ENCODE data around the gene COL4A5. TPM values are rescaled to one million over a fixed set of nuclear protein-coding genes. Genes with fewer than 3 reads are reported as not detected.

Gene COL4A5
- total RNA-seq, 1 experiment from 2014 or later: 29.4 TPM

GRCh38 chrX:108573136-108573535 lies 133.5 kb downstream of the COL4A5 start:
- no peak overlapping the region for H3K9ac ChIP-seq (ENCODE audit: low read length)
- H3K27me3 ChIP-seq (ENCODE audit: insufficient read depth, low read length): no peaks in the 10 kb centered on the region
- no peaks in the 10 kb centered on the region for H3K4me1 ChIP-seq (ENCODE audit: control insufficient read depth in 1 of 2, insufficient read depth in 2 of 2, low read length in 2 of 2)
- no peaks in the 10 kb centered on the region for H4K20me1 ChIP-seq (ENCODE audit: insufficient read depth)
- H3K79me2 ChIP-seq (ENCODE audit: insufficient read depth, low read length): no peaks in the 10 kb centered on the region
- H2AFZ ChIP-seq (ENCODE audit: low read depth, low read length, poor library complexity, severe bottlenecking): no peak overlapping the region
- ChIA-PET POLR2A (no interaction called here), CTCF (no interaction called here), RAD21 (ENCODE audit: low non-redundant PET in 1 of 2, low total read pairs in 2 of 2, uncharacterized antibody in 2 of 2, unreplicated experiment in 2 of 2) (no interaction called here)
- ATAC-seq: no peak
- no peaks in the 10 kb centered on the region for H3K9me3 ChIP-seq (ENCODE audit: control insufficient read depth in 1 of 2, insufficient read depth in 1 of 2, low read depth in 1 of 2, low read length in 2 of 2)
- H3K9me2 ChIP-seq (ENCODE audit: insufficient read depth): no peaks in the 10 kb centered on the region
- no peak for DNase-seq (ENCODE audit: low read depth, low spot score)
- no peak overlapping the region for H3K4me3 ChIP-seq (replicated peaks in 1 of 2; ENCODE audit: low read depth in 1 of 2, low read length in 2 of 2)
- no peaks in the 10 kb centered on the region; a peak in 1 of 4 replicates for H3K36me3 ChIP-seq (ENCODE audit: control insufficient read depth in 1 of 2, insufficient read depth in 2 of 2, low read length in 2 of 2)
- H3K4me2 ChIP-seq (ENCODE audit: low read length): no peak overlapping the region
- BruUV-seq (replicated peaks): no TSS peak
- intact Hi-C loops (cut with micrococcal nuclease): no loop called here
- no peak overlapping the region for H3K27ac ChIP-seq (ENCODE audit: low read depth, low read length)
- TF ChIP-seq SP1 (IDR thresholded peaks at IDR 0.05; ENCODE audit: low read depth) (no peak), SRF (IDR thresholded peaks at IDR 0.05; ENCODE audit: low read depth) (no peak), YY1 (IDR thresholded peaks at IDR 0.05; ENCODE audit: extremely low read depth, insufficient replicate concordance, low read depth, low read length) (no peak), CTCF (IDR thresholded peaks at IDR 0.05 in 2 of 3, conservative IDR thresholded peaks at IDR 0.05 in 1 of 3; ENCODE audit: borderline replicate concordance in 1 of 3, insufficient read depth in 1 of 3, low read depth in 2 of 3, low read length in 2 of 3) (no peak), SIN3A (IDR thresholded peaks at IDR 0.05; ENCODE audit: low read depth) (no peak), FOSL1 (IDR thresholded peaks at IDR 0.05; ENCODE audit: low read depth) (no peak), EZH2 (IDR thresholded peaks at IDR 0.05) (no peak), POLR2A (IDR thresholded peaks at IDR 0.05; ENCODE audit: borderline replicate concordance, extremely low read depth, insufficient read depth, insufficient read length) (no peak), ZBTB33 (IDR thresholded peaks at IDR 0.05; ENCODE audit: extremely low read depth, insufficient replicate concordance, low read length) (no peak), JUND (IDR thresholded peaks at IDR 0.05) (no peak), ZFX (IDR thresholded peaks at IDR 0.05) (no peak), ZNF274 (IDR thresholded peaks at IDR 0.05; ENCODE audit: low read depth, low read length) (no peak), CEBPB (IDR thresholded peaks at IDR 0.05; ENCODE audit: low read depth) (no peak)
